ENCODE measurements around the gene GPNMB. TPM values are rescaled to one million over a fixed set of nuclear protein-coding genes. Genes with fewer than 3 reads are reported as not detected.

The GPNMB gene
- total RNA-seq, 1 experiment from 2014 or later, result 1.2 TPM

DNA sequence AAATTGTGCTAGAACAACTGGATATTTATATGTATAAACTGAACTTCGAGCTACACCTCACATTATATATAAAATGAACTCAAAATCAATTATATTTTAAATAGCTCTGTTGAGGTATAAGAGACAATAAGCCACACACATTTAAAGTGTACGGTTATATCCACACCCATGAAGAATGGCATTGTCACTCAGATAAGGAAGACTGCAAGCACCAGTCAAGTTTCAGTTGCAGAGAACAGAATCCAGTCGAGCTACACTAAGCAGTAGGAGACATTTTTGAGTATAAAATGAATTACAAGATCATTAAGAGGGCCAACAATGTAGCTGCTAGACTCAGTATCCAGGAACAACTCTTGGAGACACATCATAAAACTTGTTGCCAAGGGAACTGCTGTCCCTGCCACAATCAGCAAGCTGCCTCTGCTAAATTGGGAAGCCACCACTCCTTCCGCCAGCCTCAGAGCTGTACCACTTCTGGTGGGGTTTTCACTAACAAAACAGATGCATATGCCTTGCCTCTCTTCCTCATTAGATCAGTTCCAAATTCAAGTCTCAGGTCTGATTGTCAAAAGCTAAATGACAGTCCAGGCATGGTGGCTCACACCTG is 19.6 kb upstream of the GPNMB start:
- H3K4me1 ChIP-seq (ENCODE audit: insufficient read depth, low read length), result no peaks in the 10 kb centered on the region
- H3K14ac ChIP-seq (ENCODE audit: insufficient read depth, low read length), result no peak overlapping the region
- peaks cover 0 to 4% (median 3%) of the 10 kb centered on the region in 3 experiments; a peak in 2 of 7 replicates for H3K36me3 Mint-ChIP-seq (ENCODE audit: insufficient read depth in 1 of 3, low read depth in 3 of 3)
- H3K27ac Mint-ChIP-seq, result no peak overlapping the region; a peak in 1 of 7 replicates
- H3K79me2 ChIP-seq (ENCODE audit: insufficient read depth, low read length), result no peaks in the 10 kb centered on the region
- H2AFZ ChIP-seq (ENCODE audit: low read length), result no peak overlapping the region
- H4K20me1 ChIP-seq (ENCODE audit: control insufficient read depth, insufficient read depth, insufficient read length), result no peaks in the 10 kb centered on the region
- H3K23me2 ChIP-seq (ENCODE audit: insufficient read length, low read depth, low read length, poor library complexity, severe bottlenecking), result no peaks in the 10 kb centered on the region
- no peak overlapping the region for H3K56ac ChIP-seq (ENCODE audit: insufficient read length, low read depth, low read length)
- H3K4me3 Mint-ChIP-seq, result no peak overlapping the region
- H2BK120ac ChIP-seq (ENCODE audit: low read depth, low read length, poor library complexity, severe bottlenecking), result no peak overlapping the region
- no peak overlapping the region for H2BK12ac ChIP-seq (ENCODE audit: insufficient read length, low read depth, low read length)
- H2BK5ac ChIP-seq (ENCODE audit: insufficient read length, low read length), result no peak overlapping the region
- no peak overlapping the region for H3T11ph ChIP-seq (ENCODE audit: low read length)
- no peak overlapping the region for H3K4ac ChIP-seq (ENCODE audit: low read depth, low read length)
- no peak overlapping the region for H3K4me2 ChIP-seq (ENCODE audit: insufficient read depth, insufficient read length, low read length)
- H3K27ac ChIP-seq (ENCODE audit: insufficient read length, low read depth, low read length), result no peak overlapping the region
- H3K23ac ChIP-seq (ENCODE audit: insufficient read length, low read depth, low read length), result no peak overlapping the region
- no peak overlapping the region for H4K5ac ChIP-seq (ENCODE audit: insufficient read length, low read depth, low read length)
- H3K9ac ChIP-seq (ENCODE audit: extremely low read depth, insufficient read length, low read length), result no peak overlapping the region
- no peak overlapping the region for H4K91ac ChIP-seq (ENCODE audit: insufficient read length, low read depth, low read length)
- H3K4me1 Mint-ChIP-seq, result 0 out of 4 replicates have a peak, but pooled peaks cover 0 to 3% of the 10 kb centered on the region in 2 experiments
- H3K9me3 ChIP-seq (ENCODE audit: control insufficient read depth, low read depth, low read length), result no peaks in the 10 kb centered on the region
- no peaks in the 10 kb centered on the region for H3K27me3 ChIP-seq (ENCODE audit: insufficient read depth, low read length)
- H2BK20ac ChIP-seq (ENCODE audit: low read depth, low read length, poor library complexity, severe bottlenecking), result no peak overlapping the region
- H3K9me3 Mint-ChIP-seq, result peaks cover 0 to 2% of the 10 kb centered on the region in 2 experiments; a peak in 2 of 5 replicates
- TF ChIP-seq, protein P1, sequence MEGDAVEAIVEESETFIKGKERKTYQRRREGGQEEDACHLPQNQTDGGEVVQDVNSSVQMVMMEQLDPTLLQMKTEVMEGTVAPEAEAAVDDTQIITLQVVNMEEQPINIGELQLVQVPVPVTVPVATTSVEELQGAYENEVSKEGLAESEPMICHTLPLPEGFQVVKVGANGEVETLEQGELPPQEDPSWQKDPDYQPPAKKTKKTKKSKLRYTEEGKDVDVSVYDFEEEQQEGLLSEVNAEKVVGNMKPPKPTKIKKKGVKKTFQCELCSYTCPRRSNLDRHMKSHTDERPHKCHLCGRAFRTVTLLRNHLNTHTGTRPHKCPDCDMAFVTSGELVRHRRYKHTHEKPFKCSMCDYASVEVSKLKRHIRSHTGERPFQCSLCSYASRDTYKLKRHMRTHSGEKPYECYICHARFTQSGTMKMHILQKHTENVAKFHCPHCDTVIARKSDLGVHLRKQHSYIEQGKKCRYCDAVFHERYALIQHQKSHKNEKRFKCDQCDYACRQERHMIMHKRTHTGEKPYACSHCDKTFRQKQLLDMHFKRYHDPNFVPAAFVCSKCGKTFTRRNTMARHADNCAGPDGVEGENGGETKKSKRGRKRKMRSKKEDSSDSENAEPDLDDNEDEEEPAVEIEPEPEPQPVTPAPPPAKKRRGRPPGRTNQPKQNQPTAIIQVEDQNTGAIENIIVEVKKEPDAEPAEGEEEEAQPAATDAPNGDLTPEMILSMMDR (conservative IDR thresholded peaks at IDR 0.05), result no peak
- no CpG with 5 or more reads among the region's 4 CpGs for WGBS (ENCODE audit: extremely low coverage, insufficient read length, low lambda C conversion rate)
- H3K18ac ChIP-seq (ENCODE audit: insufficient read length, low read depth, low read length), result no peak overlapping the region
- no peak overlapping the region for H2AK5ac ChIP-seq (ENCODE audit: insufficient read length, low read length)
- H3K27me3 Mint-ChIP-seq (ENCODE audit: low read depth), result no peaks in the 10 kb centered on the region; the same call in 1 of the 2 replicates
- no peak overlapping the region for H4K8ac ChIP-seq (replicated peaks; ENCODE audit: insufficient read length, low read depth, low read length)
- no peaks in the 10 kb centered on the region for H3K79me1 ChIP-seq (ENCODE audit: insufficient read depth, low read depth, low read length, poor library complexity, severe bottlenecking)
- H2BK15ac ChIP-seq (ENCODE audit: low read depth, low read length), result no peak overlapping the region
- no peak for DNase-seq
